K562 (cell line): ENCODE results near the gene ATP2A3. TPM values are rescaled to one million over a fixed set of nuclear protein-coding genes. Genes with fewer than 3 reads are reported as not detected.

Source experiments
- DMBX1 ChIP-seq: fragments of 250-450 bp; sonication (Bioruptor Pico); IDR thresholded peaks from 2 replicates; pipeline ENCODE4 v1.8.0; 2022; ENCODE audit warnings: inconsistent platforms, mild to moderate bottlenecking, moderate library complexity, borderline replicate concordance
- HDAC8 ChIP-seq: fragments of 450-650 bp; IDR thresholded peaks from 2 replicates; pipeline ENCODE4 v1.6.1; 2016; ENCODE audit warnings: mild to moderate bottlenecking, missing genetic modification characterization, moderate library complexity, missing compliant biosample characterization
- JUNB ChIP-seq: fragments of 450-650 bp; formaldehyde crosslinking; conservative IDR thresholded peaks from 2 replicates; pipeline ENCODE4 v1.4.0; 2020; ENCODE audit warnings: mild to moderate bottlenecking
- PHF8 ChIP-seq: fragments of 200-600 bp; sonication (generic); IDR thresholded peaks from 2 replicates; pipeline ENCODE4 v1.6.1; 2012; ENCODE audit warnings: mixed run types, mild to moderate bottlenecking, inconsistent platforms, low read length, moderate library complexity, borderline replicate concordance
- PTBP1 ChIP-seq: fragments of 200-400 bp; formaldehyde crosslinking; IDR thresholded peaks from 2 replicates; pipeline ENCODE4 v1.6.1; 2017; ENCODE audit warnings: low read depth, low read length
- SIN3B ChIP-seq: fragments of 450-650 bp; IDR thresholded peaks from 2 replicates; pipeline ENCODE4 v1.6.1; 2017; ENCODE audit warnings: low read depth, mild to moderate bottlenecking, moderate library complexity
- SIX5 ChIP-seq, 2 experiments: IDR thresholded peaks; 2 replicates each; pipeline ENCODE4 v1.6.1; 2011; ENCODE audit warnings: low read length in 2 of 2, borderline replicate concordance in 1 of 2, low read depth in 1 of 2, mild to moderate bottlenecking in 1 of 2, moderate library complexity in 1 of 2; ENCODE audit not compliant: insufficient read depth in 1 of 2
- SMARCA4 ChIP-seq: fragments of 450-650 bp; IDR thresholded peaks from 2 replicates; pipeline ENCODE4 v1.6.1; 2016
- SRF ChIP-seq, 2 experiments: fragments of 250-450, 450-650 bp in 1 of 2; sonication (Bioruptor Pico) in 1 of 2; sonication (generic) in 1 of 2; formaldehyde crosslinking; IDR thresholded peaks; 2 replicates each; pipeline versions ENCODE4 v1.5.0 to v1.5.1; 2020 to 2022; ENCODE audit warnings: mild to moderate bottlenecking in 1 of 2, missing genetic modification reagents in 1 of 2
- SUPT5H ChIP-seq: fragments of 450-650 bp; IDR thresholded peaks from 2 replicates; pipeline ENCODE4 v1.6.1; 2016
- TAL1 ChIP-seq: fragments of 450-650 bp; IDR thresholded peaks from 2 replicates; pipeline ENCODE4 v1.6.1; 2016; ENCODE audit warnings: mild to moderate bottlenecking
- TSC22D4 ChIP-seq: fragments of 450-650 bp; IDR thresholded peaks from 2 replicates; pipeline ENCODE4 v1.6.1; 2016; ENCODE audit warnings: missing genetic modification characterization, missing biosample characterization, control low read depth
- ZFP1 ChIP-seq: fragments of 450-650 bp; formaldehyde crosslinking; IDR thresholded peaks from 2 replicates; pipeline ENCODE4 v1.4.0; 2020; ENCODE audit warnings: mild to moderate bottlenecking, mixed read lengths
- ZNF134 ChIP-seq: fragments of 250-450 bp; sonication (Bioruptor Pico); conservative IDR thresholded peaks from 2 replicates; pipeline ENCODE4 v1.4.0; 2020
- ZNF232 ChIP-seq: sonication (generic); formaldehyde crosslinking; IDR thresholded peaks from 2 replicates; pipeline ENCODE4 v1.8.0; 2022; ENCODE audit warnings: mild to moderate bottlenecking, missing genetic modification reagents
- ZNF444 ChIP-seq: fragments of 250-450 bp; sonication (Bioruptor Pico); IDR thresholded peaks from 2 replicates; pipeline ENCODE4 v1.4.0; 2020; ENCODE audit warnings: mild to moderate bottlenecking, moderate library complexity
- ZNF551 ChIP-seq: fragments of 250-450 bp; sonication (Bioruptor Pico); IDR thresholded peaks from 2 replicates; pipeline ENCODE4 v1.5.0; 2021; ENCODE audit warnings: mild to moderate bottlenecking, moderate library complexity
- ZNF778 ChIP-seq: fragments of 450-650 bp; formaldehyde crosslinking; IDR thresholded peaks from 2 replicates; pipeline ENCODE4 v1.4.0; 2020; ENCODE audit warnings: mild to moderate bottlenecking, moderate library complexity
- polyA plus RNA-seq, 8 experiments: library from polyadenylated mRNA; depleted of rRNA in 4 of 8; stranded (reverse) in 5 of 8; unstranded in 3 of 8; fragments of >200 nt; fragmentation: Nextera tagmentation in 2 of 8; fragmentation: Illumina TruSeq in 1 of 8; extraction: Ambion mirVana in 2 of 8; extraction: Trizol in 1 of 8; gene quantifications; 2 replicates each; pipeline versions ENCODE4 v1.2.1 to v1.2.3, GENCODE V29; 2011 to 2014; ENCODE audit warnings: inconsistent platforms in 1 of 8, missing spikeins in 1 of 8
- total RNA-seq, 7 experiments: library from RNA; depleted of rRNA in 6 of 7; stranded (reverse); fragments of >200 nt in 6 of 7; fragmentation: Illumina TruSeq in 2 of 7; extraction: Trizol in 2 of 7; gene quantifications; 2 replicates each; pipeline versions ENCODE4 v1.2.1 to v1.2.3, GENCODE V29; 2011 to 2021; ENCODE audit warnings: low replicate concordance in 1 of 7
- TF ChIP-seq, protein P1 (sequence below): fragments of 450-650 bp; IDR thresholded peaks from 2 replicates; pipeline ENCODE4 v1.6.1; 2017; ENCODE audit warnings: antibody characterized with exemption, mild to moderate bottlenecking
- TF ChIP-seq, protein P2 (sequence below): sonication (generic); formaldehyde crosslinking; IDR thresholded peaks from 2 replicates; pipeline ENCODE4 v1.5.0; 2020; ENCODE audit warnings: missing genetic modification reagents
- TF ChIP-seq, protein P3 (sequence below): fragments of 250-450 bp; sonication (Bioruptor Pico); IDR thresholded peaks from 2 replicates; pipeline ENCODE4 v1.8.0; 2022; ENCODE audit warnings: moderate library complexity, mild to moderate bottlenecking, inconsistent platforms
- TF ChIP-seq, protein P4 (sequence below), 3 experiments: fragments of 200-800 bp in 1 of 3; sonication (Bioruptor generic) in 1 of 3; sonication (generic) in 1 of 3; formaldehyde crosslinking in 1 of 3; IDR thresholded peaks; 2 replicates each; pipeline versions ENCODE4 v1.6.1 to v1.8.0; 2016 to 2022; ENCODE audit warnings: mild to moderate bottlenecking in 2 of 3, missing compliant biosample characterization in 2 of 3, missing genetic modification characterization in 2 of 3, missing genetic modification reagents in 1 of 3
- TF ChIP-seq, protein P5 (sequence below): fragments of 450-650 bp; formaldehyde crosslinking; IDR thresholded peaks from 2 replicates; pipeline ENCODE4 v1.4.0; 2022; ENCODE audit warnings: missing genetic modification characterization

The ATP2A3 gene
- total and polyA plus RNA-seq, 9 of the 15 experiments (the other 6 are each of a cell fraction or from before 2014, with no cell fraction given): 0.65 to 103 (median 31.3) TPM

DNA sequence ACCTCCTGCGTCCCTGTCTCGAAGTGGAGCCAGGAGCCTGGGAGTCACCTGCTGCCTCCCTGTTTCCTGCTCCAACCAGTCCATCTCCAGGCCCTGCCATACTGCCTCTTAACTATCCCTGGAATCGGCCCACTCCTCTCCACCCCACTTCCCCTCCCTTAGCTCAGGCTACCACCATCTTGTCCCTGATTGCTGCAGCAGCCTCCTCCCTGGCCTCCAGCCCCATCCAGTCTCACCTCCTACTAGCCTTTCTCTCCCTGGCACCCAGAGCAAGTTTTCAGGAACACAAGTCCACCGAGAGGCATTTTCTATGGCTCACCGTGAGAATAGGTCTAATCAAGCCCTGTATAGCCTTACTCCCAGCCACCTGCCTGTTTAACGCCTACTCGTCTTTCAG lies 70.5 kb downstream of the ATP2A3 start (continued):
- TF ChIP-seq, protein P1, sequence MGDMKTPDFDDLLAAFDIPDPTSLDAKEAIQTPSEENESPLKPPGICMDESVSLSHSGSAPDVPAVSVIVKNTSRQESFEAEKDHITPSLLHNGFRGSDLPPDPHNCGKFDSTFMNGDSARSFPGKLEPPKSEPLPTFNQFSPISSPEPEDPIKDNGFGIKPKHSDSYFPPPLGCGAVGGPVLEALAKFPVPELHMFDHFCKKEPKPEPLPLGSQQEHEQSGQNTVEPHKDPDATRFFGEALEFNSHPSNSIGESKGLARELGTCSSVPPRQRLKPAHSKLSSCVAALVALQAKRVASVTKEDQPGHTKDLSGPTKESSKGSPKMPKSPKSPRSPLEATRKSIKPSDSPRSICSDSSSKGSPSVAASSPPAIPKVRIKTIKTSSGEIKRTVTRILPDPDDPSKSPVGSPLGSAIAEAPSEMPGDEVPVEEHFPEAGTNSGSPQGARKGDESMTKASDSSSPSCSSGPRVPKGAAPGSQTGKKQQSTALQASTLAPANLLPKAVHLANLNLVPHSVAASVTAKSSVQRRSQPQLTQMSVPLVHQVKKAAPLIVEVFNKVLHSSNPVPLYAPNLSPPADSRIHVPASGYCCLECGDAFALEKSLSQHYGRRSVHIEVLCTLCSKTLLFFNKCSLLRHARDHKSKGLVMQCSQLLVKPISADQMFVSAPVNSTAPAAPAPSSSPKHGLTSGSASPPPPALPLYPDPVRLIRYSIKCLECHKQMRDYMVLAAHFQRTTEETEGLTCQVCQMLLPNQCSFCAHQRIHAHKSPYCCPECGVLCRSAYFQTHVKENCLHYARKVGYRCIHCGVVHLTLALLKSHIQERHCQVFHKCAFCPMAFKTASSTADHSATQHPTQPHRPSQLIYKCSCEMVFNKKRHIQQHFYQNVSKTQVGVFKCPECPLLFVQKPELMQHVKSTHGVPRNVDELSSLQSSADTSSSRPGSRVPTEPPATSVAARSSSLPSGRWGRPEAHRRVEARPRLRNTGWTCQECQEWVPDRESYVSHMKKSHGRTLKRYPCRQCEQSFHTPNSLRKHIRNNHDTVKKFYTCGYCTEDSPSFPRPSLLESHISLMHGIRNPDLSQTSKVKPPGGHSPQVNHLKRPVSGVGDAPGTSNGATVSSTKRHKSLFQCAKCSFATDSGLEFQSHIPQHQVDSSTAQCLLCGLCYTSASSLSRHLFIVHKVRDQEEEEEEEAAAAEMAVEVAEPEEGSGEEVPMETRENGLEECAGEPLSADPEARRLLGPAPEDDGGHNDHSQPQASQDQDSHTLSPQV: no peak
- no peak for TF ChIP-seq SIN3B
- no peak for TF ChIP-seq ZNF232 (CRISPR knock-in tag)
- no peak for TF ChIP-seq SMARCA4
- TF ChIP-seq DMBX1 (CRISPR knock-in tag): no peak
- TF ChIP-seq ZNF134 (CRISPR knock-in tag): no peak
- no peak for TF ChIP-seq TAL1
- no peak for TF ChIP-seq SIX5 (IDR thresholded peaks at IDR 0.05; ENCODE audit: borderline replicate concordance in 1 of 2, insufficient read depth in 1 of 2, low read depth in 1 of 2, low read length in 2 of 2)
- no peak for TF ChIP-seq ZNF444 (CRISPR knock-in tag)
- 0 out of 2 replicates have a peak, but pooled peaks have one; percentile 8 for TF ChIP-seq SUPT5H
- TF ChIP-seq ZNF551 (CRISPR knock-in tag): no peak
- TF ChIP-seq TSC22D4 (tag): no peak
- no peak for TF ChIP-seq ZFP1 (CRISPR knock-in tag)
- TF ChIP-seq, protein P2, sequence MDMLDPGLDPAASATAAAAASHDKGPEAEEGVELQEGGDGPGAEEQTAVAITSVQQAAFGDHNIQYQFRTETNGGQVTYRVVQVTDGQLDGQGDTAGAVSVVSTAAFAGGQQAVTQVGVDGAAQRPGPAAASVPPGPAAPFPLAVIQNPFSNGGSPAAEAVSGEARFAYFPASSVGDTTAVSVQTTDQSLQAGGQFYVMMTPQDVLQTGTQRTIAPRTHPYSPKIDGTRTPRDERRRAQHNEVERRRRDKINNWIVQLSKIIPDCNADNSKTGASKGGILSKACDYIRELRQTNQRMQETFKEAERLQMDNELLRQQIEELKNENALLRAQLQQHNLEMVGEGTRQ (CRISPR knock-in tag): no peak
- TF ChIP-seq ZNF778: no peak
- TF ChIP-seq, protein P3, sequence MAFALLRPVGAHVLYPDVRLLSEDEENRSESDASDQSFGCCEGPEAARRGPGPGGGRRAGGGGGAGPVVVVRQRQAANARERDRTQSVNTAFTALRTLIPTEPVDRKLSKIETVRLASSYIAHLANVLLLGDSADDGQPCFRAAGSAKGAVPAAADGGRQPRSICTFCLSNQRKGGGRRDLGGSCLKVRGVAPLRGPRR: no peak
- TF ChIP-seq HDAC8 (tag): no peak
- no peak for TF ChIP-seq SRF (CRISPR knock-in tag; IDR thresholded peaks at IDR 0.05)
- TF ChIP-seq PHF8: no peak
- no peak for TF ChIP-seq JUNB (CRISPR knock-in tag)
- TF ChIP-seq, protein P4, sequence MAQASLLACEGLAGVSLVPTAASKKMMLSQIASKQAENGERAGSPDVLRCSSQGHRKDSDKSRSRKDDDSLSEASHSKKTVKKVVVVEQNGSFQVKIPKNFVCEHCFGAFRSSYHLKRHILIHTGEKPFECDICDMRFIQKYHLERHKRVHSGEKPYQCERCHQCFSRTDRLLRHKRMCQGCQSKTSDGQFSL (CRISPR knock-in tag; IDR thresholded peaks at IDR 0.05): 0 out of 2 replicates have a peak, but pooled peaks have one; percentile 0
- TF ChIP-seq, protein P4 (tag; IDR thresholded peaks at IDR 0.05): no peak
- TF ChIP-seq PTBP1: no peak
- TF ChIP-seq, protein P5, sequence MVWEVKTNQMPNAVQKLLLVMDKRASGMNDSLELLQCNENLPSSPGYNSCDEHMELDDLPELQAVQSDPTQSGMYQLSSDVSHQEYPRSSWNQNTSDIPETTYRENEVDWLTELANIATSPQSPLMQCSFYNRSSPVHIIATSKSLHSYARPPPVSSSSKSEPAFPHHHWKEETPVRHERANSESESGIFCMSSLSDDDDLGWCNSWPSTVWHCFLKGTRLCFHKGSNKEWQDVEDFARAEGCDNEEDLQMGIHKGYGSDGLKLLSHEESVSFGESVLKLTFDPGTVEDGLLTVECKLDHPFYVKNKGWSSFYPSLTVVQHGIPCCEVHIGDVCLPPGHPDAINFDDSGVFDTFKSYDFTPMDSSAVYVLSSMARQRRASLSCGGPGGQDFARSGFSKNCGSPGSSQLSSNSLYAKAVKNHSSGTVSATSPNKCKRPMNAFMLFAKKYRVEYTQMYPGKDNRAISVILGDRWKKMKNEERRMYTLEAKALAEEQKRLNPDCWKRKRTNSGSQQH: no peak
